HG02943 (cell line): ENCODE data around the gene TICAM1.
"Not testable (repeated sequence)": the region's sequence is repeated elsewhere in the genome, so short reads cannot be mapped to it uniquely, and the experiment has no call there.

Experiments
- ATAC-seq: cut with Tn5 transposase; IDR thresholded peaks from one replicate; pipeline ENCODE4 v1.9.1; 2021; ENCODE audit warnings: mild to moderate bottlenecking, low read depth, moderate library complexity; ENCODE audit not compliant: unreplicated experiment

TICAM1 gene

GRCh38 chr19:4831304-4831978 is at the start of gene TICAM1:
TSS of gene TICAM1 (minus strand) at chr19:4831712. CDS start at chr19:4818377, 13,335 bp downstream.
- ATAC-seq = no peak

DNA sequence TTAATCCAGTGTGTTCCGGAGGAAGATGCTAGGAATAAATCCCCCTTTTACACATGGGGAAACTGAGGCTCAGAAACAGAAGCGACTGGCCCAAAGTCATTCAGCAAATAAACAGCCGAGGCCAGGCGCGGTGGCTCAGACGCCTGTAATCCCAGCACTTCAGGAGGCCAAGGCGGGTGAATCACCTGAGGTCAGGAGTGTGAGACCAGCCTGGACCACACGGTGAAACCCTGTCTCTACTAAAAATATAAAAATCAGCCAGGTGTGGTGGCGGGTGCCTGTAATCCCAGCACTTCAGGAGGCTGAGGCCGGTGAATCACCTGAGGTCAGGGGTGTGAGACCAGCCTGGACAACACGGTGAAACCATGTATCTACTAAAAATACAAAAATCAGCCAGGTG is 47.5 kb upstream of the TICAM1 start:
- ATAC-seq = no peak

DNA sequence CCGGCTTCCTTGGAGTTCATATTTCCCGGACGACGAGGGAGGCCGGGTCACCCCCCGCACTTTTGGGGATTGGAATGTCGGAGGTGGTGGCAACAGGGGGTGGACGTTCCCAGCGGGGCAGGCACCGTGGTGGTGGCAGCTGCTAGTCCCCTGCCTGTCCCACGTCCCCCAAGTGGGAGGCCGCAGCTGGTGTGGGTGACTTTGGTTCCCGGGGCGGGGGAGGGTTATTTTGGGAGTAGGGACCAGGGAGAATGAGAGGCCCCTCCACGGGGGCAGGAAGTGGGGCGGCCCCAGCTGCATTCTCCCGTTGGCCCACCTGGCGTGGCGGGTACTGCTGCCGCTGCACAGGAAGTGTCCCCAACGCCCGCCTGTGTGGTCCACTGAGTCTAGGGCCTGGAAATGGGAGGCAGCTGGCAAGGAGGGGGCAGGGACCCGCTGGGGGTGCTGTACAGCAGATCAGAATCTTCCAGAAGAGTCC is 47.0 kb upstream of the TICAM1 start:
- no peak for ATAC-seq

DNA sequence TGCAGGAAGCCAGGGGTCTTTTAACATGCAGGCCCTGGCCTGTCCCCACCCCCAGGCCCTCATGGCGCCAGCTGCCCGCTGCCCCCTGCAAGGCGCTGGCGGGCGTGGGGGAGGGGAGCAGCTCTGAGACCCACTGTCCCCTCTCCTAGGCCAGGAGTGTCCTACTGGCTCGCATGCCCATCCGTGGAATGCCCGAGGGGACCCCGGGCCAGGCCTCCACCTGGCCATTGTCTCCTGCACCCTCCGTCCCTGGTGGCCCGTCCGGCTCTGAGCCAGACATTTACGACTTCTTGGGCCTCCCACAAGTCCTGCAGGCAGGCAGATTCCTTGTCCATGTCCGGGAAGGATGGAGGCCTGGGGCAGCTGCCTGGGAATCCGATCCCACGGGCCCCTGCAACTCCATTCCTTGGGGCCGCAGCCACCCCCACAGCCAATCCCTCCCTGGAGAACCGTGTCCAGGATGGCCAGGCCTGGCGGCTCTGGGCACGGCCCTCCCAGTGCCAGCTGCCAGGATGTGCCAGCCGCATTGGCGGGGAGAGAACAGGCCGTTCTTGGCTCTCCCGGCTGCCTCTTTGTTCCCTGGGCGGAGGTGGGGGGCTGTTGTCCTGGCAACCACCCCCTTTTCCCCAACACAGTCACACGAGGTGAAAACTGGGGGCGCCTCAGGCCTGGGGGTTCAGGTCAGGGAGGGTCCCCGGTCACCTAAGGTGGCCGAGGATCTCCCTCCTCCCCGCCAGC is 46.4 kb upstream of the TICAM1 start:
- no peak for ATAC-seq

- ATAC-seq = no peak
Measured at GRCh38 chr19:4873930-4874329, 42.4 kb upstream of the TICAM1 start.

DNA sequence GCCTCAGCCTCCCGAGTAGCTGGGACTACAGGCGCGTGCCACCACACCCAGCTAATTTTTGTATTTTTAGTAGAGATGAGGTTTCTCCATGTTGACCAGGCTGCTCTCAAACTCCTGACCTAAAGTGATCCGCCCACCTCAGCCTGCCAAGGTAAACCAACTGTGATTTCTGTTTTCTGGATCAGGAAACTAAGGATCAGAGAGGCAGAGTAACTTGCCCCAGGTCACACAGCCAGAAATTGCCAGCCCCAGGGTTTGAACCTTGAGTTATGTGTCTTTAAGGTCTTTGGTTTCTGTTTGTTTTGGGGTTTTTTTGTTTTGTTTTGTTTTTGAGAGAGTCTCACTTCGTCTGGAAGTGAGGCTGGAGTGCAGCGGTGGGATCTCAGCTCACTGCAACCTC is 40.2 kb upstream of the TICAM1 start:
- ATAC-seq = no peak

DNA sequence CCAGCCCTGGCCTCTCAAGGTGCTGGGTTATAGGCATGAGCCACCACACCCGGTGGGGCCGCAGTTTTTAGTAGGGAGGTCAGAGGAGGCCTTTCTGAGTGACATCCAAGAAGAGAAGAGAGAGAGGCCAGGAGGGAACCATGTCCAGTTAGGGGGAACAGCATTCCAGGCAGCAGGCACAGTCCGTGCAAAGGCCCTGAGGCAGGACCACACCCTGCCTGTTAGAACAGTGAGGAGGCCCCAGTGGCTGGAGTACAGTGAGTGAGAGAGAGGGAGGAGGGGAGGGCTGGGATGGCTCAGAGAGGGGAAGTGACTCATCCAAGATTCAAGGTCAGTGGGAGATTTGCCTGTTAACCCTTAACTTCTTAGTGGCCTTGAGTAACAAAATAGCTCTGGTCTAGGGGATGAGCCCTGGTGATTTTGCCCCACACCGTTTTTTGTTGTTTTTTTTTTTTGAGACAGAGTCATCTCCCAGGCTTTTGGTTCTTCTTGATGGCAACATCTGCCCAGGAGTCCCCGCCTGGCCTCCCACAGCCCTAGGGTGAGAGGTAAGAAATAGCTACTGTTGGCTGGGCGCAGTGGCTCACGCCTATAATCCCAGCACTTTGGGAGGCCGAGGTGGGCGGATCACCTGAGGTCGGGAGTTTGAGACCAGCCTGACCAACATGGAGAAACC is 38.7 kb upstream of the TICAM1 start:
- no peak for ATAC-seq

GRCh38 chr19:4868286-4868834 is 36.8 kb upstream of the TICAM1 start:
- ATAC-seq = no peak

DNA sequence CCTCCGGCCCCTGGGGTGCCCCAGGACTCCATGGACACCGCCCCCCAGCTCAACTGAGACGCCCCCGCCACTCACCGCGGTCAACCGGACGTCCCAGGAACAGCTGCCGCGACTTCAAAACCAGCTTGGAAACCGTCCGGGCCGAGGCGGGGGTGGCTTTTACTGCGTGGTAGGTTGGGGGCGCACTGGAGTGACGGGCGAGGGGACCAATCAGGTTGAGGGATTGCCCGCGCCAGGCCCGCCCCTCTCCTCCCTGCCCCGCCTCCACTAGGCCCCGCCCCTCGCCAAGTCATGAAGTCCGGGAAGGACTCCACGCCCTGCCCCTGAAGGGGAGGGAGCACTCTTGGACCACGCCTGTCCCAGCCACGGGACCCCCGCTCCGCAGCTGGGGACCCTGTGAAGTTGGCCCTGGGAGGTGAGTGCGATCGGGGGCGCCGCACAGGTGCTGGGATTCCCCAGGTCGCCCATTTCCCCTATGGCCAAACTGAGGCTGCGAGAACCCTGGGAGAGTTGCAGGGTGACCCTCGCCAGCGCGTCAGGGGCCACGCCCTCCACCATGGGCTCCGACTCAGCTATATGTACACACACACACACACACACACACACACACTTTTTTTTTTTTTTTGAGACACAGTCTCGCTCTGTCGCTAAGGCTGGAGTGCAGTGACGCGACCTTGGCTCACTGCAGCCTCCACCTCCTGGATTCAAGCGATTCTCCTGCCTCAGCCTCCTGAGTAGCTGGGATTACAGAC is 36.2 kb upstream of the TICAM1 start, which contains the start of gene PLIN3:
TSS of gene PLIN3 (minus strand) at position 134 of the 752 bp plus-strand sequence. CDS start 6,273 bp downstream, outside the sequence.
- peak; percentile 67 for ATAC-seq

- no peak for ATAC-seq
Measured at GRCh38 chr19:4866595-4867424, 35.3 kb upstream of the TICAM1 start.

DNA sequence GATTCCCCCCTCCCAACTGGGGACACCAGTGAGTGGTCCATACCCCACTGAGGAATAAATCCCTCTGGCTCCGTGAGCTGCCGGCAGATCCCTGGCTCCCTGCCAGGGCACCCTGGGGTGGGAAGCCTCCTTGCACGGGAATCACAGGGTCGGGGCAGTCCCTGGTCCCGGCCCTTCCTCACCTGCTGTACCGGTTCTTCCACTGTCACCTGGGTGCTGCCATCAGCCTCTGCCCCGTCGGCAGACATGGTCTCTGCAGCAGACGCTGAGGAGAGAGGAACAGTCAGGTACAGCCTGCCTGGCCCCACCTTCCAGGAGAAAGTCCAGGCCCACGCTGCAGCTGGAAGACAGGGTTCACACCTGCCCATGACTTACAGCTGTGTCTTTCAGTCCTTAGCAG is 29.6 kb upstream of the TICAM1 start:
- no peak for ATAC-seq

DNA sequence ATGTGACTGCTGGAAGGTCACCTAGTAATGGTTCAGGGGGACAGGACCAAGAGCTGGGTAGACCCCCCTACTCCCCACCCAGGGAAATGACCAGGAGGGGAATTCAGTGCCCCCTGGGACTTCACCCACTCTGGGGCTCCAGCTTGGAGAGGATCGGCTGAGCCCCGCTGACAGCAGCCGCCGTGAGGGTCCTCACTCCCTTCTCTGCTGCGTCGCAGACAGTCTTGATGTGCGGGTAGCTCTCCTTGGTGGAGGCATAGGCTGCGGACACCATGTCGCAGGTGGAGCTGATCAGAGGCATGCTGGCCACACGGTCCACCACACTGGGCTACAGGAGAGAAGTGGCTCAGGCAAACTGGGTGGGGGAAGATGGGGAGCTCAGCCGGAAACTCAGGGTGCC is 28.2 kb upstream of the TICAM1 start:
- no peak for ATAC-seq

- ATAC-seq = not testable (repeated sequence)
Measured at GRCh38 chr19:4856468-4856867, 25.0 kb upstream of the TICAM1 start.

- ATAC-seq = not testable (repeated sequence)
Measured at GRCh38 chr19:4853506-4853905, 22.0 kb upstream of the TICAM1 start.

- ATAC-seq = no peak
Measured at GRCh38 chr19:4852484-4852883, 21.0 kb upstream of the TICAM1 start.

- ATAC-seq = no peak
Measured at GRCh38 chr19:4851551-4852290, 20.2 kb upstream of the TICAM1 start.

- ATAC-seq = no peak
Measured at GRCh38 chr19:4849019-4849418, 17.5 kb upstream of the TICAM1 start.

- no peak for ATAC-seq
Measured at GRCh38 chr19:4847190-4847973, 15.9 kb upstream of the TICAM1 start.
